ENCODE results near the gene OR2D3.
"Not testable (repeated sequence)": the region's sequence is repeated elsewhere in the genome, so short reads cannot be mapped to it uniquely, and the experiment has no call there.

OR2D3 gene

GRCh38 chr11:6943131-6943530 lies 22.3 kb downstream of the OR2D3 start:
- H3F3A ChIP-seq (ENCODE audit: control insufficient read depth, insufficient read depth) = no peaks in the 10 kb centered on the region
- H3K4me3 ChIP-seq (ENCODE audit: low read length) = no peak overlapping the region
- no peaks in the 10 kb centered on the region for H3K9me3 ChIP-seq (ENCODE audit: control insufficient read depth, insufficient read depth, low read length)
- peaks cover 7% of the 10 kb centered on the region for H3K4me1 ChIP-seq (ENCODE audit: control insufficient read depth, low read length)
- no peaks in the 10 kb centered on the region for H3K27me3 ChIP-seq (ENCODE audit: control insufficient read depth, low read length)
- peaks cover 58% of the 10 kb centered on the region for H3K36me3 ChIP-seq (ENCODE audit: control insufficient read depth, low read length)
- H3K9me2 ChIP-seq (replicated peaks; ENCODE audit: control insufficient read depth, low read length) = no peaks in the 10 kb centered on the region
- TF ChIP-seq EZH2phosphoT487 (IDR thresholded peaks at IDR 0.05; ENCODE audit: borderline replicate concordance, low read length) (no peak), CTCF (IDR thresholded peaks at IDR 0.05; ENCODE audit: low read depth, low read length, poor library complexity, severe bottlenecking) (no peak)
- H3K27ac ChIP-seq (ENCODE audit: low read depth, low read length) = no peak overlapping the region
- no peaks in the 10 kb centered on the region for H4K20me1 ChIP-seq (ENCODE audit: control insufficient read depth, insufficient read depth, low read depth, low read length)
- peaks cover 4% of the 10 kb centered on the region; the same call in 1 of the 2 replicates for H3K79me2 ChIP-seq (ENCODE audit: control insufficient read depth, low read length)
- H3K4me2 ChIP-seq (ENCODE audit: low read length) = no peak overlapping the region

- not testable (repeated sequence) for H3K4me3 ChIP-seq (ENCODE audit: low read length); H3K79me2 ChIP-seq (ENCODE audit: control insufficient read depth, low read length); H3K4me2 ChIP-seq (ENCODE audit: low read length); H4K20me1 ChIP-seq (ENCODE audit: control insufficient read depth, insufficient read depth, low read depth, low read length); H3K4me1 ChIP-seq (ENCODE audit: control insufficient read depth, low read length); H3K9me2 ChIP-seq (replicated peaks; ENCODE audit: control insufficient read depth, low read length); H3F3A ChIP-seq (ENCODE audit: control insufficient read depth, insufficient read depth); H3K9me3 ChIP-seq (ENCODE audit: control insufficient read depth, insufficient read depth, low read length); H3K27ac ChIP-seq (ENCODE audit: low read depth, low read length); H3K27me3 ChIP-seq (ENCODE audit: control insufficient read depth, low read length)
- H3K36me3 ChIP-seq (ENCODE audit: control insufficient read depth, low read length) = peaks cover 37% of the 10 kb centered on the region
Measured at GRCh38 chr11:6954248-6954647, 33.4 kb downstream of the OR2D3 start.

- TF ChIP-seq CTCF (IDR thresholded peaks at IDR 0.05; ENCODE audit: low read depth, low read length, poor library complexity, severe bottlenecking) = no peak
- TF ChIP-seq EZH2phosphoT487 (IDR thresholded peaks at IDR 0.05; ENCODE audit: borderline replicate concordance, low read length) = no peak
- Histone ChIP-seq H3K27ac (ENCODE audit: low read depth, low read length) (no peak overlapping the region), H4K20me1 (ENCODE audit: control insufficient read depth, insufficient read depth, low read depth, low read length) (no peaks in the 10 kb centered on the region), H3K36me3 (ENCODE audit: control insufficient read depth, low read length) (peaks cover 30% of the 10 kb centered on the region), H3F3A (ENCODE audit: control insufficient read depth, insufficient read depth) (no peaks in the 10 kb centered on the region), H3K4me1 (ENCODE audit: control insufficient read depth, low read length) (no peaks in the 10 kb centered on the region), H3K4me2 (ENCODE audit: low read length) (no peak overlapping the region), H3K9me2 (replicated peaks; ENCODE audit: control insufficient read depth, low read length) (no peaks in the 10 kb centered on the region), H3K4me3 (ENCODE audit: low read length) (no peak overlapping the region), H3K79me2 (ENCODE audit: control insufficient read depth, low read length) (no peaks in the 10 kb centered on the region), H3K9me3 (ENCODE audit: control insufficient read depth, insufficient read depth, low read length) (no peaks in the 10 kb centered on the region), H3K27me3 (ENCODE audit: control insufficient read depth, low read length) (no peaks in the 10 kb centered on the region)
Measured at GRCh38 chr11:6962141-6962540, 41.3 kb downstream of the OR2D3 start.

GRCh38 chr11:6962673-6963072 lies 41.9 kb downstream of the OR2D3 start:
- H3K4me3 ChIP-seq (ENCODE audit: low read length) = no peak overlapping the region
- H3K4me1 ChIP-seq (ENCODE audit: control insufficient read depth, low read length) = no peaks in the 10 kb centered on the region

More at GRCh38 chr11:6962673-6963072, 41.9 kb downstream of the OR2D3 start:
- no peak overlapping the region for H3K27ac ChIP-seq (ENCODE audit: low read depth, low read length)
- H3F3A ChIP-seq (ENCODE audit: control insufficient read depth, insufficient read depth) = no peaks in the 10 kb centered on the region
- no peaks in the 10 kb centered on the region for H4K20me1 ChIP-seq (ENCODE audit: control insufficient read depth, insufficient read depth, low read depth, low read length)
- no peaks in the 10 kb centered on the region for H3K27me3 ChIP-seq (ENCODE audit: control insufficient read depth, low read length)
- no peaks in the 10 kb centered on the region for H3K9me3 ChIP-seq (ENCODE audit: control insufficient read depth, insufficient read depth, low read length)
- no peak for TF ChIP-seq CTCF (IDR thresholded peaks at IDR 0.05; ENCODE audit: low read depth, low read length, poor library complexity, severe bottlenecking)
- TF ChIP-seq EZH2phosphoT487 (IDR thresholded peaks at IDR 0.05; ENCODE audit: borderline replicate concordance, low read length) = no peak
- H3K36me3 ChIP-seq (ENCODE audit: control insufficient read depth, low read length) = peaks cover 25% of the 10 kb centered on the region
- no peaks in the 10 kb centered on the region for H3K9me2 ChIP-seq (replicated peaks; ENCODE audit: control insufficient read depth, low read length)
- H3K4me2 ChIP-seq (ENCODE audit: low read length) = no peak overlapping the region
- H3K79me2 ChIP-seq (ENCODE audit: control insufficient read depth, low read length) = no peaks in the 10 kb centered on the region
